SK-N-SH (cell line): Measurements from ENCODE around the gene ZNF469. TPM values are rescaled to one million over a fixed set of nuclear protein-coding genes. Genes with fewer than 3 reads are reported as not detected.

Source experiments
- CTCF ChIA-PET: fragments of 300-600, 350-600 bp; formaldehyde crosslinking; extraction: SDS; loops from one replicate; lab custom pipeline; 2021; lab: Yijun Ruan, JAX
- POLR2A ChIA-PET: fragments of 350-600 bp; sonication (Branson Sonifier 250); formaldehyde crosslinking; extraction: SDS; loops from one replicate; lab custom pipeline; 2020; ENCODE audit warnings: antibody characterized with exemption, inconsistent platforms; lab: Yijun Ruan, JAX
- DNase-seq: peaks from one replicate; pipeline ENCODE4 v3.0.0; 2012
- H2AFZ ChIP-seq: fragments of 200-600 bp; sonication (generic); 2 replicates; pipeline ENCODE4 v1.8.1; 2016; ENCODE audit warnings: antibody characterized with exemption, mild to moderate bottlenecking, low read depth
- H3F3A ChIP-seq: fragments of 200-600 bp; sonication (generic); replicated peaks from 2 replicates; pipeline ENCODE3; 2016; ENCODE audit warnings: antibody characterized with exemption, mild to moderate bottlenecking; ENCODE audit not compliant: insufficient read depth
- H3K27ac ChIP-seq, 2 experiments: fragments of 200-500 bp in 1 of 2; fragments of 200-600 bp in 1 of 2; sonication (Bioruptor generic) in 1 of 2; sonication (generic), shearing (Covaris generic) in 1 of 2; 2 replicates each; pipeline versions ENCODE4 v1.5.1 to v1.6.1; 2014 to 2016; ENCODE audit warnings: low read depth in 2 of 2, inconsistent platforms in 1 of 2, low read length in 1 of 2, mild to moderate bottlenecking in 1 of 2, mixed read lengths in 1 of 2
- H3K27me3 ChIP-seq: fragments of 200-600 bp; sonication (generic), shearing (Covaris generic); 2 replicates; pipeline ENCODE4 v1.6.1; 2016; ENCODE audit warnings: mixed run types; ENCODE audit not compliant: insufficient read depth
- H3K36me3 ChIP-seq, 2 experiments: fragments of 200-500 bp in 1 of 2; fragments of 200-600 bp in 1 of 2; sonication (Bioruptor generic) in 1 of 2; sonication (generic) in 1 of 2; replicated peaks in 1 of 2; 2 replicates each; pipeline versions ENCODE3 to v1.5.1; 2014 to 2016; ENCODE audit warnings: low read length in 1 of 2, mild to moderate bottlenecking in 1 of 2; ENCODE audit not compliant: insufficient read depth in 2 of 2, control insufficient read depth in 1 of 2
- H3K4me1 ChIP-seq, 2 experiments: fragments of 200-500 bp in 1 of 2; fragments of 200-600 bp in 1 of 2; sonication (Bioruptor generic) in 1 of 2; sonication (generic), shearing (Covaris generic) in 1 of 2; 2 replicates each; pipeline versions ENCODE4 v1.5.1 to v1.6.1; 2014 to 2016; ENCODE audit warnings: low read depth in 1 of 2, low read length in 1 of 2, mixed run types in 1 of 2; ENCODE audit not compliant: insufficient read depth in 2 of 2, control insufficient read depth in 1 of 2
- H3K4me2 ChIP-seq: fragments of 200-600 bp; sonication (generic), shearing (Covaris generic); 2 replicates; pipeline ENCODE4 v1.6.1; 2017; ENCODE audit warnings: mixed run types
- H3K4me3 ChIP-seq, 2 experiments: fragments of 200-500 bp in 1 of 2; fragments of 200-600 bp in 1 of 2; sonication (Bioruptor generic) in 1 of 2; sonication (generic), shearing (Covaris generic) in 1 of 2; 2 replicates each; pipeline versions ENCODE4 v1.5.1 to v1.8.1; 2014 to 2016; ENCODE audit warnings: low read depth in 2 of 2, inconsistent platforms in 1 of 2, low read length in 1 of 2, mild to moderate bottlenecking in 1 of 2, mixed read lengths in 1 of 2, moderate library complexity in 1 of 2
- H3K79me2 ChIP-seq: fragments of 200-600 bp; sonication (generic); 2 replicates; pipeline ENCODE4 v1.8.1; 2017; ENCODE audit warnings: mild to moderate bottlenecking; ENCODE audit not compliant: insufficient read depth
- H3K9ac ChIP-seq: fragments of 200-600 bp; sonication (generic); 2 replicates; pipeline ENCODE4 v1.6.1; 2017; ENCODE audit warnings: mixed run types
- H3K9me2 ChIP-seq: fragments of 200-600 bp; sonication (generic); 2 replicates; pipeline ENCODE4 v1.6.1; 2017; ENCODE audit warnings: mixed run types
- H3K9me3 ChIP-seq: fragments of 200-600 bp; sonication (generic); 2 replicates; pipeline ENCODE4 v1.6.1; 2017; ENCODE audit warnings: mixed run types, mild to moderate bottlenecking, moderate library complexity
- H4K20me1 ChIP-seq: fragments of 200-600 bp; sonication (generic); 2 replicates; pipeline ENCODE4 v1.6.1; 2017; ENCODE audit warnings: mild to moderate bottlenecking, mixed run types; ENCODE audit not compliant: insufficient read depth
- CHD2 ChIP-seq: fragments of 150-350 bp; IDR thresholded peaks from 2 replicates; pipeline ENCODE4 v1.6.1; 2018; ENCODE audit warnings: low read length; ENCODE audit not compliant: partially characterized antibody
- ELF1 ChIP-seq: IDR thresholded peaks from 2 replicates; pipeline ENCODE4 v1.4.0; 2012
- EZH2phosphoT487 ChIP-seq: fragments of 200-600 bp; sonication (generic); IDR thresholded peaks from 2 replicates; pipeline ENCODE4 v1.6.1; 2017; ENCODE audit warnings: low read depth, mixed run types, mild to moderate bottlenecking, antibody characterized with exemption, moderate library complexity, borderline replicate concordance
- FOSL2 ChIP-seq: IDR thresholded peaks from 2 replicates; pipeline ENCODE4 v1.4.0; 2012; ENCODE audit warnings: low read depth, mild to moderate bottlenecking, moderate library complexity, borderline replicate concordance
- MEF2A ChIP-seq: IDR thresholded peaks from 2 replicates; pipeline ENCODE4 v1.4.0; 2012; ENCODE audit warnings: low read depth, borderline replicate concordance
- NFIC ChIP-seq: IDR thresholded peaks from 2 replicates; pipeline ENCODE4 v1.4.0; 2012; ENCODE audit warnings: borderline replicate concordance
- NRF1 ChIP-seq: IDR thresholded peaks from 2 replicates; pipeline ENCODE4 v1.6.1; 2012; ENCODE audit warnings: low read depth, mild to moderate bottlenecking, low read length
- REST ChIP-seq: IDR thresholded peaks from 2 replicates; pipeline ENCODE4 v1.6.1; 2012; ENCODE audit warnings: mild to moderate bottlenecking, low read depth, low read length, moderate library complexity
- RFX5 ChIP-seq: IDR thresholded peaks from 2 replicates; pipeline ENCODE4 v1.6.1; 2012; ENCODE audit warnings: mild to moderate bottlenecking, improper control_type of control experiment, low read length
- RXRA ChIP-seq: IDR thresholded peaks from 2 replicates; pipeline ENCODE4 v1.4.0; 2012; ENCODE audit warnings: low read depth, mild to moderate bottlenecking, borderline replicate concordance
- SIN3A ChIP-seq: IDR thresholded peaks from 2 replicates; pipeline ENCODE4 v1.6.1; 2012; ENCODE audit warnings: low read depth, mild to moderate bottlenecking, low read length, moderate library complexity, borderline replicate concordance
- TAF1 ChIP-seq: IDR thresholded peaks from 2 replicates; pipeline ENCODE4 v1.6.1; 2012; ENCODE audit warnings: low read depth, mild to moderate bottlenecking, low read length, moderate library complexity, borderline replicate concordance
- TCF12 ChIP-seq: IDR thresholded peaks from 2 replicates; pipeline ENCODE4 v1.4.0; 2012
- ZBTB33 ChIP-seq: IDR thresholded peaks from 2 replicates; pipeline ENCODE4 v1.4.0; 2012; ENCODE audit warnings: low read depth, borderline replicate concordance
- WGBS: methylation state at CpG from one replicate; pipeline ENCODE4 v1.1.6; 2017; ENCODE audit warnings: low lambda C conversion rate; 5-methylcytosine and 5-hydroxymethylcytosine counted together
- polyA plus RNA-seq, 3 experiments: library from polyadenylated mRNA; depleted of rRNA; stranded (reverse); fragments of >200 nt; gene quantifications; 2 replicates each; pipeline ENCODE4 v1.2.3, GENCODE V29; 2012
- TF ChIP-seq, protein P1 (sequence below): fragments of 200-600 bp; sonication (generic); IDR thresholded peaks from 2 replicates; pipeline ENCODE4 v1.6.1; 2017; ENCODE audit warnings: antibody characterized with exemption, mild to moderate bottlenecking, moderate library complexity
- TF ChIP-seq, protein P2 (sequence below): IDR thresholded peaks from 2 replicates; pipeline ENCODE4 v1.4.0; 2012; ENCODE audit warnings: low read depth, borderline replicate concordance

The ZNF469 gene
- polyA plus RNA-seq, 1 of the 3 experiments (the other 2 are of a cell fraction) = 0.56 TPM

- no peak for TF ChIP-seq TAF1
- TF ChIP-seq, protein P1, sequence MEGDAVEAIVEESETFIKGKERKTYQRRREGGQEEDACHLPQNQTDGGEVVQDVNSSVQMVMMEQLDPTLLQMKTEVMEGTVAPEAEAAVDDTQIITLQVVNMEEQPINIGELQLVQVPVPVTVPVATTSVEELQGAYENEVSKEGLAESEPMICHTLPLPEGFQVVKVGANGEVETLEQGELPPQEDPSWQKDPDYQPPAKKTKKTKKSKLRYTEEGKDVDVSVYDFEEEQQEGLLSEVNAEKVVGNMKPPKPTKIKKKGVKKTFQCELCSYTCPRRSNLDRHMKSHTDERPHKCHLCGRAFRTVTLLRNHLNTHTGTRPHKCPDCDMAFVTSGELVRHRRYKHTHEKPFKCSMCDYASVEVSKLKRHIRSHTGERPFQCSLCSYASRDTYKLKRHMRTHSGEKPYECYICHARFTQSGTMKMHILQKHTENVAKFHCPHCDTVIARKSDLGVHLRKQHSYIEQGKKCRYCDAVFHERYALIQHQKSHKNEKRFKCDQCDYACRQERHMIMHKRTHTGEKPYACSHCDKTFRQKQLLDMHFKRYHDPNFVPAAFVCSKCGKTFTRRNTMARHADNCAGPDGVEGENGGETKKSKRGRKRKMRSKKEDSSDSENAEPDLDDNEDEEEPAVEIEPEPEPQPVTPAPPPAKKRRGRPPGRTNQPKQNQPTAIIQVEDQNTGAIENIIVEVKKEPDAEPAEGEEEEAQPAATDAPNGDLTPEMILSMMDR = no peak
- no peak for TF ChIP-seq EZH2phosphoT487
- TF ChIP-seq NFIC = no peak
- TF ChIP-seq MEF2A = no peak
- TF ChIP-seq NRF1 = no peak
- no peak for TF ChIP-seq SIN3A
- TF ChIP-seq RFX5 = no peak
- TF ChIP-seq FOSL2 = no peak
- no peak for TF ChIP-seq RXRA
- no peak for TF ChIP-seq REST
- no peak for TF ChIP-seq CHD2
- TF ChIP-seq ELF1 = no peak
- TF ChIP-seq, protein P2, sequence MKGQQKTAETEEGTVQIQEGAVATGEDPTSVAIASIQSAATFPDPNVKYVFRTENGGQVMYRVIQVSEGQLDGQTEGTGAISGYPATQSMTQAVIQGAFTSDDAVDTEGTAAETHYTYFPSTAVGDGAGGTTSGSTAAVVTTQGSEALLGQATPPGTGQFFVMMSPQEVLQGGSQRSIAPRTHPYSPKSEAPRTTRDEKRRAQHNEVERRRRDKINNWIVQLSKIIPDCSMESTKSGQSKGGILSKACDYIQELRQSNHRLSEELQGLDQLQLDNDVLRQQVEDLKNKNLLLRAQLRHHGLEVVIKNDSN = no peak
- no peak for TF ChIP-seq ZBTB33
- TF ChIP-seq TCF12 = no peak
- Histone ChIP-seq H3K9me2 (no peaks in the 10 kb centered on the region), H3K36me3 (no peaks in the 10 kb centered on the region), H2AFZ (no peak overlapping the region), H3K9me3 (no peaks in the 10 kb centered on the region), H3K9ac (no peak overlapping the region), H3K79me2 (no peaks in the 10 kb centered on the region), H3K4me2 (no peak overlapping the region), H3K27ac (no peak overlapping the region), H3F3A (no peaks in the 10 kb centered on the region), H3K4me1 (peaks cover 0 to 11% of the 10 kb centered on the region in 2 experiments; a peak in 1 of 4 replicates), H3K4me3 (no peak overlapping the region), H3K27me3 (no peaks in the 10 kb centered on the region), H4K20me1 (0 out of 2 replicates have a peak, but pooled peaks cover 12% of the 10 kb centered on the region)
- WGBS = 93% methylated on average over 13 of the region's 16 CpGs
- ChIA-PET POLR2A (no interaction called here), CTCF (no interaction called here)
- no peak for DNase-seq
These were observed 30.0 kb downstream of the ZNF469 start for GRCh38 chr16:88412766-88413165.
